HuH-7 (cell line): ENCODE data around the gene ADAMTS12.
"Not testable (repeated sequence)": the region's sequence is repeated elsewhere in the genome, so short reads cannot be mapped to it uniquely, and the experiment has no call there.

Experiments used
- DNase-seq: peaks from one replicate; pipeline ENCODE4 v3.0.0; 2011; ENCODE audit warnings: low spot score

Gene ADAMTS12

DNA sequence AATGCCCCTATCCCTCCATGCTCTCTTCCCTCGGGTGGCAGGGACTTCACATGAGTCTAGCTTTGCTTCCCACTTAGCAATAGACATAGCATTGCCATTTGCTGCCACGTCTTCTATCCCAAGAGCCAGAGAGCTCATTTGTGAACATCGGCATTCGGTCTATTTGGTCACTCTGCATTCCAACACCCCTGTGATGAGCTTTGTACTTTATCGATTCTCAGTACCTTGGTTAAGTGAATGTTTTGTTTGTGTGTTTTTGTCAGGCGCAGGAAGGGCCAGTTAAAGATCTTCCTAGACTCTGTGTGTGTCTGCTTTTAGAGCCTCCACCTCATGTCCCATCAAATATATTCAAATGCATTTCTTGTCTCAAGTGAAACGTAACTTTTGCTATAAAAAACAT lies 309.4 kb downstream of the ADAMTS12 start:
- peak; percentile 14 for DNase-seq

DNA sequence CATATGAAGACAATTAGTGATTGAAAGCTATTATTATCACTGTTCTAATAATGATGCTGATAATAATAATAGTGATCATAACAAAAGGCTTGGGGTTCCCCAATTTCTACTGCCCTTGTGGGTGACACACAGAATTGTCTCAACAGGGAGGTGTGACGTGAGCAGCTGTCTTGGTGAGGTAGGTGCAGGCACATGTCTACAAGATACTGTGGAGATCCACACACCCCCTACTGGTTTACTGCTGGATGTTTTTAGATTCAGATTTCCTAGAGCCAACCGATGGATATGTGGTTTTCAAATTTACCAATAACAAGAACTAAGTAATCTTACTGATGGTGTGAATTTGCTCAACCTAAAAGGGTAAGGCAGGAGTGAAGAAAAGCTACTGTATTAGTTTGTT lies 312.0 kb downstream of the ADAMTS12 start:
- DNase-seq: no peak

DNA sequence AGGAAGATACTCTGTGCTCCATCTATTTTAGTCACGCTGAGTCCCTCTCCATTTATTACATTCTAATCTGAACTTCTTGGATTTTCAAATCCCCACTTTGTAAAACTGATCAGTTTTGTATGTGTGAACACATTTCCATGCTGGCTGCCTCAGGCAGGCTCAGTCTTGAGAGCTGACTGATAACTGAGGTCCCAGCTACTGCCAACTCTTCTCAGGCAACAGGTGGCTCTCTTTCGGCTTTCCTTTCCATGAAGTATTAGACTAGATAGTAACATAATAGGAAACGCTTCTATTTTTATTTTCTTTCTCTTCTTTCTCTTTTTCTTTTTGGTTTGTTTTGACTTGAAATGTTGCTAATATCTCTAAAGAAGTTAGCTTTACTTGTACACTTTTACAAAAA lies 312.6 kb downstream of the ADAMTS12 start:
- DNase-seq: no peak

DNA sequence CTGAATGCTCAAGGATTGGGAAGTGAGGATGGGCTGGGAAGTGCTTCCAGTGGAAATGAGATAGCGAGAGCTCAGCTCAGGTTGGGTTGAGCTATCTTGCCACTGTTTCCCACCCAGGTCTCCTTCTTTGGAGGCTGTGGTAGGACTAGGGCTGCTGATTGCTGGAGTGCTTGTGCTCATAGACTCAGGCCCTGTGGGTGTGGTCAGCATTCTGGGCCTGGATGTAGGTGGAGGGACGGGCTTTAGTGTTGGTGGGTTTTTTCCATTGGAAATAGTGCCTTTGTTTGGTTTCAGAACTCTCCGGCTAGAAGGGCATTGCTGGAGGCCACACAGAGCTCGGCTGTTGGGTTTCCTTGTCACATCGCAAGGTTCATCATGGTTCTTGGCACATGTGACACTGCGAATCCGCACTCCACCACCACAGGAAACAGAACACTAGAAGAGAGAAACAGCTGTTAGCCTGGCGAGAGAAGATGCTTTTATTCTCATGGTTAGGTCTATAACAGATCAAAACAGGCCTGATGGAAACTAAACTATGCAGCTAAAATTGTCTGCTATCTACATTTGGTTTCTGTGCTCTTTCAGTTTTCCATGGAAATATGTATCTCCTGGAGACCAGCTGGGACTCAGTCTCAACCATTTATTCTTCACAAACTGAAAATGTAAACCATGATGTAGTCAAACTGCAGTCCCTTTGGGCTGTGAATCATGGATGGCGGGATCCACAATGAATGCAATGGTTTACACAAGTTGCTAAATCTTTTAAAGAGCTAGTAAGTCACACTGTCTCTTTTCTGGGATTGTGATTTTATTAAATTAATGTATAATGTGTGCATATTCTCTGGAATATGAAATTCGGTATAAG lies 314.8 kb downstream of the ADAMTS12 start:
- no peak for DNase-seq

DNA sequence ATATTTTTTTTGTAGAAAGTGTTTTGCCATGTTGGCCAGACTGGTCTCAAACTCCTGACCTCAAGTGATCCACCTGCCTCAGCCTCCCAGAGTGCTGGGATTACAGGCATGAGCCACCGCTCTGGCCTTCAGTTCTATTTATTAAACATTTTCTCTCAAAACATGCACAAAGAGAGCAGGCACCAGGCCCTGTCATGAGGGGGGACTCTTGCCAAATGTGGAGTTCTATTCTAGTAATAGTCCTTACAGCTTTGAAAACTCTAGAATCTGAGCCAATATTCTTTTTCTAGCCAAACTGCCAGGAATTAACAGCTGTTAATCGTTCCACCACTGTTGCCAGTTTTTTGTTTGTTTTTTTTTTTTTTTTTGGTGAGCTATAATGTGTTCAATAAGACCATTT lies 326.5 kb downstream of the ADAMTS12 start:
- DNase-seq: no peak

DNA sequence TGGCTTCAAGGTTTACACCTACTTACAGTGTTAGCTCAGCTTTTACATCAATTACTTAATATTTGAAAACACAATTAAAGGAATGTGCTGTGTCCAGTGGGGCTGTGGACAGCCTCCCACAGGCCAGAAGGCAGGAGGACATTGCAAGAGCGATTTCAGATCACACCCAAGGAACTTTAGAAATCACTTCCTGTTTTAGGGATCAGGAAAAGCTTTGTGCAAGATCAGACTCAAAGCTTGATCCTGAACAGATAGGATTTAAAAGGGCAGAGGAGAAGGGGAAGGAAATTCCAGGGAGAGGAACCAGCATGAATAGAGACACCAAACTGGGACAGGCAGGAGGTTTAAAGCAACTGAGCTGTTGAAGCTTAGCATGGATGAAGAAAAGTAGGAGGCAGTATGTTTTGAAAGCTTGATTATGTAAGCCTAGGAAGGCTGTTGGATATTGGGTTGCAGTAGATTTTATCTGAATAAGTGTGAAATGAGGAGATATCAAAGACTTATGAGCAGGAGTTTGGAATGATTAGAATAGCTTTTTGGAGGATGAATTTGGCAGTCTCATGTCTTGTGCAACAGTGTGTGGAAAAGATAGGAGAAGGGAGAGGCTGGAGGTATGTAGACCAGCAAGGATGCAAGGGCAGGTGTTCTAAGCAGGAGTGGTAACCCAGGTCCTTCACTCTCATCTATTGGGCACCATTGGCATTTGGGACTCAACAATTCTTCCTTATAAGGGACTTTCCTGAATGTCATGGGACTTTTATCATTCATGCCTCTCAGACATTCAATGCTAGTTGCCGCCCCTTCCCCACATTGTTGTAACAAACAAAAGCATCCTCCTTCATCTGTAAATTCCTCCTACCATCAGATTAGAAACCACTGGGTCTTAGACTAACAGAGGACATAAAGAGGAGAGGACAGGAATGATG lies 327.5 kb downstream of the ADAMTS12 start:
- DNase-seq: no peak

DNA sequence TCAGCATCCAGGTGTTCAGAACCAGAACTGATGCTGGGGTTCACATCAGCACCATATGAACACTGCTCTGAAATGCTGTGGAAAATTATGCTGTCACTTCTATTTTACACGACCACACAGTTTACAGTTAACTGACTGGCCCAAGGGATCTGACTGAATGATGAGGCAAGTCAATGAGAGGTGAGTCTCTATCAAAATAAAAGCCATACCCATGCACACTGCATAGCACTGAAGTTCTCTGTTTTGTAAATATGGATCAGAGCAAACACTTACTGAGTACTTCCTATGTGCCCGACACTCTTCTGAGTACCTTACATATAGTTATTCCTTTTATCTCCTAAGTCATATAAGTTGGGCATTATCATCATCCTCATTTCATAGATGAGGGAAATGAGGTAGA lies 328.3 kb downstream of the ADAMTS12 start:
- no peak for DNase-seq

DNA sequence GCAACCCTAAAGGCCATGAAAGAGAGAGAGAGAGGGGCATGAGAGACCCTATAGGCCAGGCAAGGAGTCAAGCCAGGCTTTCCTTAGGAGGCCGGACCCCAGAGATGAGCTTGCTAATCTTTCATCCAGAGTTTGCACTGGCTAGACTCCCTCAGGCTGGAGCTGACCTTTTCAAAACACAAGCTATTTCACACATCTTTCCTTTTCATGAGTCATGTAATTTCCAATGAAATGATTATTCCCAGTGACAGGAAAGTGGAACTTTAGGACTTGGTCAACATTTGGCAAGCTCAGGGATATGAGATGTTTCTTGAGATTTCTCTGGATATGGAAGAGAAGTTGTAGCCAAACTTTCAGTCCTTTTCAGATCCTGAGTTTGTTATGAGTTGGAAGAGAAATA lies 333.3 kb downstream of the ADAMTS12 start:
- DNase-seq: no peak

DNA sequence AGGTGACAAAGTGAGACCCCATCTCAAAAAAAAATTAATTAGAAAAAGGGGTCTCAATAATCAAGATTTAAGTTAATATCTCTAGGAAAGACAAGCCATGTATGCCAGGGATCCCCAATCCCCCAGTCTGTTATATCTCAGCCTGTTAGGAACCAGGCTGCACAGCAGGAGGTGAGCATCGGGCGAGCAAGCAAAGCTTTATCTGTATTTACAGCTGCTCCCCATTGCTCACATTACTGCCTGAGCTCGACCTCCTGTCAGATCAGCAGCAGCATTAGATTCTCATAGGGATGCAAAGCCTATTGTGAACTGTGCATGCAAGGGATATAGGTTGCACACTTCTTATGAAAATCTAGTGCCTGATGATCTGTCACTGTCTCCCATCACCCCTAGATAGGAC lies 334.2 kb downstream of the ADAMTS12 start:
- DNase-seq: no peak

DNA sequence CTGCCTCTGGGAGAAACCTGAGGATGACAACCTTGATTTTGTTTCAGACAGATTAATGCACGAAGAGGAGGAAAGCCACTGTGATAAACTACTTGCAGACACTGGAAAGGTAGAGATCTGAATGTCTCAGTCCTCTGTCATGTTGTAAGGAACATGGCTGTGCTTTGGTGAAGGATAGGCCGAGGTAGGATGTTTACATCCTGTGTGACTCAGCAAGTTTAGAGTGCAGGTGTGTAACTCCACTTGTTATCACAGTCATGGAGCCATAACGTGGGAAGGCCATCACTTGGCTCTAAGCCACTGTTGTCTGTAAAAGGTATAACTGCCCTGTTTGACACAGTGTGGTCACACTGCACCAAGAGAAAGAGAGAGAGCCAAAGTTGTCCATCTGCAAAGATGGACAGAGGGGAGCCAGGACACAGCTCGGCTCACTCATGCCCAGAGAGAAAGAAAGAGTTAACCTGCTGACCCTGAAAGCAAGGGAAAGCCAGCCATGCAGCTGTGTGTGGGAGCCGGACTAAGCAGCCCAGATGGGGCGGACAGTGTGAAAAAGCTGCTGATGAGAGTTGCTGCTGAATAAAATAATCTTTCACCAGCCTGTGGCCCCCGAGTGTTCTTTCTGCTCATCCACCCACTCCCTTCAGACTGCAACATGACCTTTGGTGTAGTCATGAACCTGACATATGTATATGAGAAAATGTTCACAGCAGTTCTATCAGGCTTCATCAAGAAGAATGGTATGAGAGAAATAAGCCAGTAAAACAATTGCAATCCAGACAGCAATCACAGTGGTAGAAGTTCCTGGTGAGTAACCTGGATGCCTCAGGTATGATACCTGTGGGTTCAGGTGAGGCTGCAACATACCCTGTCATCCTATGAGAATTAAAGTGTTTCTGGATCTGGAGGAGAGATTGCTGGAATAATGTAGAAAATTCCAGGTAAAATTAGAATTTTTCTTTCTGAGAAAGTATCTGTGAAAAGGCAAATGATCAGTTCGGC lies 335.2 kb downstream of the ADAMTS12 start:
- DNase-seq: no peak

DNA sequence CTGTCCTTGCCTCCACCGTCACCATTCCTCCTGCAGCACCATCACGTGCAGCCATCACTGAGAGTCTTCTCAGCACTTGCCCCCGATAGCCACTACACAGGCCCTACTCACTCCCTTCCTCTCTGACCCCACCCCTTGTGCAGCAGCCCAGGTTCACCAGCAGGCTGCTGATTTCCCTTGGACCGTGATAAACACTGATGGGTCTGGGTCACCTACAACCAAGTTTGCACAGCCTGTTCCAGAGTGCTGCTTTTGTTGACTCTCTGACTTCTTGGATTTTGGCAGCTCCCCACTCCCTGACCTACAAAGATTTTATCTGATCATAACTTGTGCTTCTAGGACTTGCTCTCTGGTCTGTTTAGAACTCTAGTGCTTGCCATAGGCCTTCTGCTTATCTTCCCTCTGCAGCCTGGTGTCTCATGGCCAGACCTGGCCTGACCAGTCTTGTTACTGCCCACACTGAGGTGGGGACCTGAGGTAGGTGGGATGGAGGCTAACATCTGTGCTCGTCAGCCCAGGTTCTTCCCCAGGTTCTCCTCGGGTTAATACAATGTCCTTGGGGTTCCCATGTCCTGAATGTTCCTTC lies 341.7 kb downstream of the ADAMTS12 start:
- no peak for DNase-seq

DNA sequence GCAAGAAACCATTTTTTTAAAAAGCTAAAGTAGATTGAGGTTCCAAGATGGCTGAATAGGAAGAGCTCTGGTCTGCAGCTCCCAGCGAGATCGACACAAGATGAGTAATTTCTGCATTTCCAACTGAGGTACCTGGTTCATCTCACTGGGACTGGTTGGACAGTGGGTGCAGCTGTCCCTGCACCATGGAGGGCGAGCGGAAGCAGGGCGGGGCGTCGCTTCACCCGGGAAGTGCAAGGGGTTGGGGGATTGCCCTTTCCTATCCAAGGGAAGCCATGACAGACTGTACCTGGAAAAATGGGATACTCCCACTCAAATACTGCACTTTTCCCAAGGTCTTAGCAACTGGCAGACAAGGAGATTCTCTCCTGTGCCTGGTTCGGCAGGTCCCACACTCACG lies 352.0 kb downstream of the ADAMTS12 start:
- not testable (repeated sequence) for DNase-seq

DNA sequence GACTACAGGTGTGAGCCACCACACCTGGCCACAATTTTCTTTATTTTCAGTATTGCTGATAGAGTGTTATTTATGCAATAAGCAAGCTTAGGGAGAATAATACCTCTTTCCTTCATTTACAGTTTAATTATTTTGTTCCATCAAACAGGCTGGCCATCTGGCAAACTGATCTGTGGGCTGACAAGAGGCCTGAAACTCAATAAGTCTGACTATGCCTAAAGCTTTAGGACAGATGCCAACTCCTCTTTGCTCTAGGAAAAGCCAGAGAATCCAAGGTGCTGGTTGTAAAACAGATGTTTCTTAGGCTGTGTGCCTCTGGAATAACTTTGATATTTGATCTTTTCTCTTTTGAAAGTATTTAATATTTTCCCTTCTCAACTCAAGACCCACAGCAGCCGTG lies 352.6 kb downstream of the ADAMTS12 start:
- no peak for DNase-seq

DNA sequence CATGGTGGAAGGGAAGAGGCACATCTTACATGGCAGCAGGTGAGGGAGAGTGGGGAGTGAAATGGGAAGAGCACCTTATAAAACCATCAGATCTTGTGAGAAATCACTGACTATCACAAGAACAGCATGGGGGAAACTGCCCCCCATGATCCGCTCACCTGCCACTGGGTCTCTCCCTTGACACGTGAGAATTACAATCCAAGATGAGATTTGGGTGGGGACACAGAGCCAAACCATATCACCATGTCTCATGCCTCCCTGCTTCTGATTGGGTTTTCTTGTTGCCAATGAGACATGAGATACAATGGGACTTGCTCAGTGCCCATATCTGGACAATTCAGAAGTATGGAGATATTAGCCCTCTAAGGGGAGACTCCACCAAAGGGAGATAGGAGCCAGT lies 353.6 kb downstream of the ADAMTS12 start:
- DNase-seq: no peak

DNA sequence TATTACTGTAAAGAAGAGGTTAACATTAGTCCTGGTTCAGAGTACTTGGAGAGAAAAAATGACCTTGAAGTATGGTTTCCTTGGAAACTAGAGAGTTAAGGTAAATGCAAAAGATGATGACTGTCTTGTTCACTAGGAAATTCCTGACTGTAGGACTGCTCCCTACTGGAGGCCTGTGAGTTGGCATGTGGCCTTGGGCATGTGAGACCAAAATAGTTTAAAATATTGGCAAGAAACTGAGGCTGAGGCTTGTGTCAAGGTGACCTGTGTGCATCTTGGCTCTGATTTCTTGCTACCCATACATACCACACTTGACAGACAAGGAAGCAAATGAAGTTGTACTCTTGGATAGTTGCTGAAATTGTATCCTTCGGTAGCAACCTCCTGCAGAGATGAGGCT lies 354.6 kb downstream of the ADAMTS12 start:
- DNase-seq: no peak

DNA sequence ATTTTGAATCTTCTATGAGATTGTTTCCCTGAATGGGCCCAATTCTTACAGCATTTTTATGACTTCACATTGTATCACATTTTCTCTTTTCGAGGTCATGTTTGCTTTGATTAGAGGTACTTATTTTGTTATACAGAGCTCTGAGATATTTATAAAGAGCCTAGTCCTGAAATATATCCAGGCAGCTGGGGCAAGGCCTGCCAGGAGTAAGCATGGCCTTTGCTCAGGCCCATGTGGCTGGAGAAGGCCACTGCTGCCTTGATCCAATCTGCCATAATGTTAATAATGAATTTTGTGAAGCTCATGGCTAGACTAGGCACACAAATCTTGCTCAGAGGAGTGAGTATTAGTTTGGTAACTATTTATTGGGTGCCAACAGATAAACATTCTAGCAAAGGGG lies 355.0 kb downstream of the ADAMTS12 start:
- no peak for DNase-seq

DNA sequence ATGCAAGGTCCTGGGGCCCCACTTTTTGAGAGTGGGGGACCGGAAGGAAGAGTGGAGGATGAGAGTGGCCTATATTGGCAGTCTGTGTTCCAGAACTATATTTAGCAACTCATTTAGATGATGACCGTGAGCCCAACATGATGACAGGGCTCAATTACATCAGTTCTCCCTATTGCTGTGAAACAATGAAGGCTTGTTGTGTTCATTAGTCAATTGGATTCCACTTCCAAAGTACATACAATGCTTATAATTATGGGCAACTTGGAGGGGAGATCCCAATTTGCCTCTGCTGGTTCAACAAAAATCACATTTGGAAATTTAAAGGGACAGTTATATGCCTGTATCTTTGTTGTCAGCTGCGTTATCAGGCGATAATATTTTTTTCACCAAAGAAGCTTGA lies 360.0 kb downstream of the ADAMTS12 start:
- no peak for DNase-seq

DNA sequence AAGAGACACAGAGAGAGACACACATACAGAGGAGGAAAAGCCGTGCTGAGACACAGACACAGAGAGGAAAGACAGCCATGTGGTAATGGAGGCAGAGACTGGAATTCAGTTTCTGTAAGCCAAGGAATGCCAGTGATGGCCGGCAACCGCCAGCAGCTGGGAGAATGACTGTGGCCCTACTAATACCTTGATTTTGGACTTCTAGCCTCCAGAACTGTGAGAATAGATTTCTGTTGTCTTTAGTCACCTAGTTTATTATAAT lies 360.8 kb downstream of the ADAMTS12 start:
- DNase-seq: no peak

DNA sequence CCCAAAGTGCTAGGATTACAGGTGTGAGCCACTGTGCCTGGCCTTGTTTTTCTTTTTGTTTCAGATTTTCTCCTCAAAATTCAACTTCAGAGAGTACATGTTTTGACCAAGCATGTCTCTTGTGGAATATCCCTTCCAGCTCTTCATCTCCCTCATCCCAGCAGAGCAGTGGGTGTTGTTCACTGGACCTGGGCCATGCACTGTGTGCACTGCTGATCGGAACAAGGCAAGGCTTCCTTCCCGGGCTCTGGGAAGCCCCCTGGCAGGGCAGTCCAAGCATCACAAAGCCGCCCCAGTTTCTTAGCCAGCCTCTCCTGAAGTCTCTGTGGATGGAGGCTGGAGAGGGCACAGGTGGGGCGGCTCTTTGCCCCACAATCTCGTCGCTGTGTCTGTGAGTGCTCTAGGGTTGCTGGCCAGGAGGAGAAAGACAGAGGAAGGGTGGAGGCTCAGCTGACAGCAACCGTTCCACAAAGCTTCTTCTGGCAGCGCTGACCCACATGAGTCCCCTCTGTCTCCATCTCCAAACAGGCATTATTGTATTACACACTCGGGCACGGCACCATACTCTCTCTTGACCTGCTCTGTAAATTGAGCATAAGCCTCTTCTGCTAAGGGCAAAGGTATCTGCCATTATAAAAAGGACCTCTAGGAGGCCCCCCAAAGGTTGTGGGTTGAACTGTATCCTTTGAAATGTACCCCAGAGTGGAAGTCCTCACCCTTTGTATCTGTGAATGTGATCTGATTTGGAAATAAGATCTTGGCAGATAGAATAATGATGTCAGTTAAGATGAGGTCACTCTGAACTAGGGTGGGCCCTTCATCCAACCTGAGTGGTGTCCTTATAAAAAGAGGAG lies 361.4 kb downstream of the ADAMTS12 start:
- no peak for DNase-seq

DNA sequence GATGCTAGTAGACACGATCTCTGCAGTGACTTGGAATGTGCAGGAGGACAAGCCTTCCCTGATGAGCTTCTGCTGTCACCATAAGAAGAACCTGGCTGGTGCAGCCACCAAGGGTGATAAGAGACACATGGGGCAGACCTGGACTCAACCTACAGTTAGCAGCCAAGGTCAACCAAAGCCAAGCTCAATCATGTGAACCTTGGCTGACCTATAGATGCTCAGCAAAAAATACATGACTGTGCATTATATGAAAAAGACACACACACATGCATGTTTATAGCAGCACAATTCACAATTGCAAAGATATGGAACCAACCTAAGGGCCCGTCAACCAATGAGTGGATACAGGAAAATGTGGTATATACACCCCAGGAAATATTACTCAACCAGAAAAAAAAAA lies 364.1 kb downstream of the ADAMTS12 start:
- DNase-seq: no peak

DNA sequence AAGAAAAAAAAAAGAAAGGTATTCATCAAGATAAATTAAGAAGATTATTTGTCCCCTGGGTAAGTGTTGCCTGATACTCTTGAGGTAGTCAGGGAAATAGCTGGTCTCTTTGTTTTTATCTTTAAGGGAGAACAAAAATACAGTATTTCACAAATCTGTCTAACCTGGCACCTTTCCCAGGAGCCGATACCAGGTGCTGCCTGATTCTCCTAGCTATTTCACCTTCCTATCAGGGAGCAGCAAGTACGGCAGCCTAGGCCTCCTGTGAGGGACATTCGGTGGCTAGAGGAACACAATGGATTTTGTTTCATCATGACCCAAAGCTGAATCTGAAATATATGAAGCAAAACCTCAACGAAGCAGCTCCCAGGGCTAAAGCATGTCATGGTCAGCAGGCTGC lies 365.0 kb downstream of the ADAMTS12 start:
- DNase-seq: no peak
